Measurements from ENCODE around the gene ERC1.

The ERC1 gene

DNA sequence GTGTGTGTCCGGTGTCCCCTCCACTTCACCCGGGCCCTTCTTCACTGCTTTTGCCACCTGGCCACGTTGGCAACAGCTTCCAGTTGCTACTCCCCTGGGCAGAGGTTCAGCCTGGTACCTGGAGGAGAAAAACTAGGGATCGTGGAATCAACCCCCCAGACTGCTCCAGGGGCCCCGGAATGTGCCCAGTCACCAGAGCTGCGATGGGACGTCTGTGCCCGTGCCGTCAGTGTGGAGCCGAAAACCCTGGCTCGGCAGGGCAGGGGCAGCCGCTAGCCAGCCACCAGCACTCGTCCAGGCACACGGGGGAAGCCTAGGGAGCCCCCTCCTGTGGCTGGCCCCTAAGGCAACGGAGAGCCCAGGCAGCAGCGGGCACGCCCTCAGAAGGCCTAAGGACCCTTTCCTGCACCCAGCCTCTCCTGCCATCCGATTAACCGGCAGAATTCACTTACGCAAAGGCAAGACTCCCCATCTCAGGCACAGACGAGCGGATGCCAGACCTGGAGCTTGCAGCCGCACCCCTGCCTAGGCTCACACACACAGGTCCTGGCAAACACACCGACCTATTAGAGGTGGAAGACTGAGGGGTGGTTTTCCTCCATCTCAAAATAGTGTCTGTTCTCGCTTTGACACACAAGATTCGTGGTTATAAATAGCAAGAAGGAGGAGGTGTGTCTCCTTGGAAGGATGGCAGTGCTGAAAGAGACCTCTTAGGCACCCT lies 540.8 kb downstream of the ERC1 start:
- DNase-seq (ENCODE audit: low read depth, low spot score) = no peak

DNA sequence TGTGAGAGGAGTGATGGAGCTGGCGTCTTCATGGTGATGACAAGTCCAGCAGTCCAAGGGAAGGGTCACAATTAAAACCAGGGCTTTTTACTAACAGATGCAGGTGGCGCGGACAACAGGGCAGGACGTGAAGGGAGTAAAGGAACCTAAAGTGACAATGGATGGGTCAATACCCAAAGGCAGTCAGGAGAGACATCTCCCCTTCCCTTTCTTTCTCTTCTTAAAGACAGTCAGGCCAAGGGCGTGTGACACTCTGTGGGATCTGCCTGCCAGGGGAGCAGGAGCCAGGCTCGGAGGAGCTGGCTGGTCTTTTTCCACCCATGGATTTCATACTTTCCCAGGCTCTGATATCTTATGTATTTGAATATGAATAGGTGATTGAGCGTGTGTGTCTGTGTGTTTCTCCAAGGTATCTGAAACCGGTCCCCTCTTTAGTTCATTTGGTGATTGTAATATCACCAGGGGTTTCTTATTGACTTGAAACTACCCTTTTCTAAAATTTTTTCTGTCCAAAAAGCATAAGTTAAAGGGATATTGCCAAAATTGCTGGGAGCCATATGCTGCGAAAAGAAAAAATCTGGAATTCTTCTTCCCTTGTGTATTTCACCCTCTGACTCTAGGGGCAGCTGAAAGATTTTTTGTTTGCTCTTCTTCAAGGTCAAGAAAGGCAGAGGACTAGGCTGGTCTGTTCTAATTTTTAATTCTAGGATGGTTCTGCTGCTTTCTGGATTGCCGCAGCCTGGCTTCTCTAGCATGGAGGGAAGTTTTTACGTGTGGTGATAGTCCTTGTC lies 541.5 kb downstream of the ERC1 start:
- DNase-seq (ENCODE audit: low read depth, low spot score) = no peak

GRCh38 chr12:1533205-1533601 lies 542.2 kb downstream of the ERC1 start:
- DNase-seq (ENCODE audit: low read depth, low spot score) = no peak

DNA sequence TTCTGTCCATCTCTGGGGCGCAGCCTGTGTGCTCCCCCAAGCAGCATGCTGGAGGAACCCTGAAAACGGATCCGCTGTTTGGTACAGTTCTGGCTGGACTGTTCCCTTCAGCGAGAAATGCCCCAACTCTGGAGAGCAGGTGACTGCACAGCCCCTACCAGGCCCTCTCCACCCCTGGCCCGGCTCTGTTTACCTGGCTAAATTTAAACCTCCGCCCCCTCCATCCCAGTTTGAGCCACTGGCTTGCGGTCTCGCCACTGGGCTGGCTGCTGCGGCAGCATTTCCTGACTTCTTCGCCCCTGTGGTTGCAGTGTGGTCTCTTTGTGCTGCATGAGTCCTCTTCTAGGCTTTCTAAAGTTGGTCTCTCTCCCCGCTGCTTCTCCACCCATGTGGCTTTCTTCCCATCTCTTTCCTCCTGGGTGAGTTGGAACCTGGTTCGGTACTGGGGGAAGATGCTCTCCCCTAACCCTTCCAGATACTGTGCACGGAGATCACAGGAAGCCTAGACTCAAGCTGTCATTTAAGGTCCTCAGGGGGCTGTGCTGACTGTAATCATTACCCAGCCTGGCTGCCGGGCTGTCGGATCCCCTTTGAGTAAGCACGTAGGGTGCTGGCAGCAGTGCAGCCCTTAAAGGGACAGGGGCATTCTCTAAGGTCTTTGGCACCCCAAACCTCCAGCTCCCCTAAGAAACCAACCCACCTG lies 542.7 kb downstream of the ERC1 start:
- DNase-seq (ENCODE audit: low read depth, low spot score) = no peak

DNA sequence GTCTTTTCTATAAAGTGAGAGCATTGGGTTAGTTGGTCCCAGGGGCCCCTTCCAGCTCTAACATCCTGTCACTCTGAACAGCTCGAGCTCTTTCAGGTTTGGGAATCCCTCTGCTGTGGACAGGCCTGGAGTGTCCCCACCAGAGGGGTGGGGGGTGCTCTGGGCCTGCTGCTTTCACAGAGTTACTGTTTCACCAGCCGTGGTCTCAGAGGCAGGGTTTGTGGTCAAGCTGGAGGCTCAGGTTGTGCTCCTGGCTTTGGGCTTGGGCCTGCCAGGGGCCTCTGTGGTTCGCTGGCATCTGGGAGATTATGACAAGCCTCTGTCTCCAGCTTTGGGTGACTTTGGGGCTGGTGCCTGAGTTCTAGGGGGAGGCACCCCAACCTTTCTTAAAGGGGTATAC lies 543.7 kb downstream of the ERC1 start:
- no peak for DNase-seq (ENCODE audit: low read depth, low spot score)

DNA sequence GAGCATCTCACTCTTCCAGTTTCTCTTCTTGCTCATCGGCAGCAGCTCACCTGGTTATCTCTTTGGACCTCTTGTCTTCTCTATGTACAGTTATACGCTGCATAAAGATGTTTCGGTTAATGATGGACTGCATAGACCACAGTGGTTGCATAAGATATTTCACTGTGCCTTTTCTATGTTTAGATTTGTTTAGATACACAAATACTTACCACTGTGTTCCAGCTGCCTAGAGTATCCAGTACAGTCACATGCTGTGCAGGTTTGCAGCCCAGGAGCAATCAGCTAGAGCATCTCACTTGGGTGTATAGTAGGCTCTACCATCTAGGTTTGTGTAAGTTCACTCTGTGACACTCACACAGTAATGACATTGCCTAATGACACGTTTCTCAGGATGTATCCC lies 545.8 kb downstream of the ERC1 start:
- no peak for DNase-seq (ENCODE audit: low read depth, low spot score)

- DNase-seq (ENCODE audit: low read depth, low spot score) = no peak
Measured at GRCh38 chr12:1539135-1539534, 548.1 kb downstream of the ERC1 start.

DNA sequence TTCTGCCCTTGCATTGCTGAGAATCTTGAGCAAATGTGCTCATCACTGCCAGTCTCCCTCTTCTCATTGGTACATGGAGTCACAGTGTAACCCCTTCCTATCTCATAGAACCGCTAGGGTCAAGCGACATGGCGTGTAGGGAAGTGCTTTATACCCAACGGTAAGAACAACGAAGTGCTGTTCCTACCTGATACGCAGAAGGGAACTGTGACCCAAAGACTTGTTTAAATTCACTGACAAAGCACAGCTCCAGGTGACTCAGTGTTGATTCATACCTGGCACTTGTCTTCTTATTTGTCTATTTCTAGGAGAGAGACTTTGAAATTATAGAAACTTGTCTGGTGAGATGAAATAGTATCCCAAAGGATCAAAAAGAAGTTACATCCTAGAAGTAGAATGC lies 549.7 kb downstream of the ERC1 start:
- no peak for DNase-seq (ENCODE audit: low read depth, low spot score)

DNA sequence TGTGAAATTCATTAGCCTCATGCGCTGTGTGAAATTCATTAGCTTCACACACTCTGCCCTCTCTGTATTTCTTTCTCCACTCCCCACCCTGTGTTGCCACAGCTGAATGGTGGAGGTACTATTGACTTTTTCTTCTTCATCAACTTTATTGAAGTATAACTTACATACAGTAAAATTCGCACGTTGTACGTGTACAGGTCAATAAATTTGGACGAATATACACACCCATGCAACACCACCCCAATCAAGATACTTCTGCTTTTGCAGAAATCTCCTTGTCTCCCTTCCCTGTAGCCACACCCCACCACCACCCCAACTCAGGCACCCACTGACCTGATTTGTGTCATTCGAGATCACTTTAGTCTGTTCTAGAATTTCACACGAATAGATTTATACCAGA lies 551.6 kb downstream of the ERC1 start:
- DNase-seq (ENCODE audit: low read depth, low spot score) = no peak

GRCh38 chr12:1544996-1545700 lies 554.1 kb downstream of the ERC1 start:
- no peak for DNase-seq (ENCODE audit: low read depth, low spot score)

Data from activated CD4-positive, CD25-positive, alpha-beta regulatory T cell treated with anti-CD3 and anti-CD28 coated beads, Interleukin-2, amount 50 U/mL, for 16 hours (primary cell).